ENCODE data around the gene VPS33B. TPM values are rescaled to one million over a fixed set of nuclear protein-coding genes. Genes with fewer than 3 reads are reported as not detected.

Gene VPS33B
- total and polyA plus RNA-seq, 4 donors, result 1.3 to 8.9 (median 4.5) TPM

GRCh38 chr15:90972133-90972532 lies 50.3 kb downstream of the VPS33B start:
- Histone ChIP-seq H3K4me3 (ENCODE audit: low read depth in 1 of 3, low read length in 3 of 3) (no peak overlapping the region), H3K36me3 (ENCODE audit: control insufficient read depth in 4 of 4, insufficient read depth in 3 of 4, low read depth in 1 of 4, low read length in 3 of 4) (peaks cover 0 to 4% (median 0%) of the 10 kb centered on the region in 4 donors), H3K27me3 (ENCODE audit: control insufficient read depth in 4 of 4, insufficient read depth in 4 of 4, low read length in 3 of 4) (no peaks in the 10 kb centered on the region), H3K27ac (ENCODE audit: low read depth in 1 of 2, low read length in 2 of 2) (no peak overlapping the region), H3K4me1 (ENCODE audit: control insufficient read depth in 4 of 4, insufficient read depth in 4 of 4, low read length in 3 of 4) (no peaks in the 10 kb centered on the region), H3K9me3 (ENCODE audit: control insufficient read depth in 4 of 4, low read length in 3 of 4) (no peaks in the 10 kb centered on the region), H3K9ac (ENCODE audit: low read depth in 1 of 2, low read length in 2 of 2) (no peak overlapping the region)
- WGBS, result 96% methylated on average over 5 of the region's 5 CpGs
- TF ChIP-seq YY1 (IDR thresholded peaks at IDR 0.05), result no peak
- no peak for TF ChIP-seq HNF4A (conservative IDR thresholded peaks at IDR 0.05)
- no peak for TF ChIP-seq JUND (IDR thresholded peaks at IDR 0.05)
- TF ChIP-seq ZBTB33 (IDR thresholded peaks at IDR 0.05), result no peak
- TF ChIP-seq HNF4G (IDR thresholded peaks at IDR 0.05), result no peak
- TF ChIP-seq NR2F2 (IDR thresholded peaks at IDR 0.05), result no peak
- no peak for TF ChIP-seq GABPA (IDR thresholded peaks at IDR 0.05 in 1 of 2, conservative IDR thresholded peaks at IDR 0.05 in 1 of 2)
- TF ChIP-seq TAF1 (conservative IDR thresholded peaks at IDR 0.05), result no peak
- TF ChIP-seq RXRA (IDR thresholded peaks at IDR 0.05), result no peak
- TF ChIP-seq CTCF (IDR thresholded peaks at IDR 0.05; ENCODE audit: low read depth, low read length, missing input control), result no peak
- TF ChIP-seq MAX (IDR thresholded peaks at IDR 0.05), result no peak
- no peak for TF ChIP-seq REST (IDR thresholded peaks at IDR 0.05)
- no peak for TF ChIP-seq EGR1 (IDR thresholded peaks at IDR 0.05; ENCODE audit: low read depth in 2 of 2)
- no peak for TF ChIP-seq FOXA2 (IDR thresholded peaks at IDR 0.05)
- no peak for TF ChIP-seq FOXA1 (IDR thresholded peaks at IDR 0.05)
- DNase-seq (ENCODE audit: low spot score), result no peak

GRCh38 chr15:90970274-90970673 lies 52.1 kb downstream of the VPS33B start:
- TF ChIP-seq YY1 (IDR thresholded peaks at IDR 0.05), result no peak
- no peak for TF ChIP-seq JUND (IDR thresholded peaks at IDR 0.05)
- DNase-seq (ENCODE audit: low spot score), result no peak
- Histone ChIP-seq H3K4me1 (ENCODE audit: control insufficient read depth in 4 of 4, insufficient read depth in 4 of 4, low read length in 3 of 4) (no peaks in the 10 kb centered on the region), H3K9me3 (ENCODE audit: control insufficient read depth in 4 of 4, low read length in 3 of 4) (no peaks in the 10 kb centered on the region), H3K27ac (ENCODE audit: low read depth in 1 of 2, low read length in 2 of 2) (no peak overlapping the region), H3K4me3 (ENCODE audit: low read depth in 1 of 3, low read length in 3 of 3) (no peak overlapping the region), H3K9ac (ENCODE audit: low read depth in 1 of 2, low read length in 2 of 2) (no peak overlapping the region), H3K36me3 (ENCODE audit: control insufficient read depth in 4 of 4, insufficient read depth in 3 of 4, low read depth in 1 of 4, low read length in 3 of 4) (peaks cover 0 to 8% (median 1%) of the 10 kb centered on the region in 4 donors), H3K27me3 (ENCODE audit: control insufficient read depth in 4 of 4, insufficient read depth in 4 of 4, low read length in 3 of 4) (no peaks in the 10 kb centered on the region)
- WGBS, result 96% methylated on average over 7 of the region's 7 CpGs
